Mucosa of gallbladder (tissue), 1 donor: ENCODE data around the gene PKNOX1. TPM values are rescaled to one million over a fixed set of nuclear protein-coding genes. Genes with fewer than 3 reads are reported as not detected.
"Not testable (repeated sequence)": the region's sequence is repeated elsewhere in the genome, so short reads cannot be mapped to it uniquely, and the experiment has no call there.

Experiments used
- DNase-seq: peaks from one replicate; pipeline ENCODE4 v3.0.0-alpha.2; 2020; ENCODE audit warnings: low spot score
- total RNA-seq: library from RNA; stranded (reverse); gene quantifications from one replicate; pipeline ENCODE4 v1.2.1, GENCODE V29; 2021
- donor health status: DM: no; HTN: no; CAD: no.

PKNOX1 gene
- total RNA-seq, 1 donor from 2014 or later, result 21.7 TPM

- DNase-seq, result no peak
These were observed 9.5 kb downstream of the PKNOX1 start for GRCh38 chr21:42983869-42984268.

GRCh38 chr21:42986125-42986783 lies 11.9 kb downstream of the PKNOX1 start:
- no peak for DNase-seq

GRCh38 chr21:42988236-42988965 lies 14.0 kb downstream of the PKNOX1 start:
- DNase-seq, result no peak

GRCh38 chr21:42989370-42989769 lies 15.0 kb downstream of the PKNOX1 start:
- DNase-seq, result not testable (repeated sequence)

- DNase-seq, result no peak
These were observed 15.7 kb downstream of the PKNOX1 start for GRCh38 chr21:42989816-42990650.

- peak; percentile 80 for DNase-seq
These were observed 17.8 kb downstream of the PKNOX1 start for GRCh38 chr21:42991992-42992740.

- no peak for DNase-seq
These were observed 18.8 kb downstream of the PKNOX1 start for GRCh38 chr21:42993051-42993712.

GRCh38 chr21:42997053-42997452 lies 22.7 kb downstream of the PKNOX1 start:
- peak; percentile 58 for DNase-seq

GRCh38 chr21:42997983-42998382 lies 23.6 kb downstream of the PKNOX1 start:
- DNase-seq, result not testable (repeated sequence)

- not testable (repeated sequence) for DNase-seq
These were observed 24.8 kb downstream of the PKNOX1 start for GRCh38 chr21:42999152-42999551.

GRCh38 chr21:43000041-43000440 lies 25.7 kb downstream of the PKNOX1 start:
- DNase-seq, result not testable (repeated sequence)

GRCh38 chr21:43001316-43001715 lies 27.0 kb downstream of the PKNOX1 start:
- no peak for DNase-seq

GRCh38 chr21:43004926-43005325 lies 30.6 kb downstream of the PKNOX1 start:
- no peak for DNase-seq

- DNase-seq, result no peak
These were observed 31.3 kb downstream of the PKNOX1 start for GRCh38 chr21:43005635-43006034.

GRCh38 chr21:43006051-43006873 lies 31.9 kb downstream of the PKNOX1 start:
- DNase-seq, result not testable (repeated sequence)

- no peak for DNase-seq
These were observed 32.5 kb downstream of the PKNOX1 start for GRCh38 chr21:43006874-43007208.

- no peak for DNase-seq
These were observed 38.2 kb downstream of the PKNOX1 start for GRCh38 chr21:43012596-43012995.

- DNase-seq, result no peak
These were observed 41.7 kb downstream of the PKNOX1 start for GRCh38 chr21:43015906-43016540.

GRCh38 chr21:43016728-43017127 lies 42.4 kb downstream of the PKNOX1 start:
- no peak for DNase-seq

GRCh38 chr21:43018519-43018918 lies 44.2 kb downstream of the PKNOX1 start:
- no peak for DNase-seq
